ENCODE results near the gene PRSS57.

DNA sequence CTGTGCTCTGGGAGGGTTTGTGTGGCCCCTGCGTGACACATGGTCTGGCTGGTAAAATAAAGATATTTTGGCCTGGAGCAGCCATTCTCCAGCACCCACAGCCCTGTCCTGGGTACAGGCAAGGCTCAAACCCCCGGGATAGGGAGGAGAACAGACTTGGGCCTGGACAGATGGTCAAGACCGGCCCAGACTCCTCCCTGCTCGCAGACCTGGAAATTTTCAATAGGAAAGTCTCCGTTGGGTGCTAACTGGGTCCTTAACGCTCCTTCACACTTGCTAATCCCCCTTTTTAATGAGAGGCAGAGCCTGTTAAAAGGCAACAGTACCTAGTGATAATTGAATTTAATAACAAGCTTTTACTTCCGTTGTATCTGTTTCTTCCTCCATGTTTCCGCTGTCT lies 16.0 kb upstream of the PRSS57 start:
- TF ChIP-seq, protein P1, sequence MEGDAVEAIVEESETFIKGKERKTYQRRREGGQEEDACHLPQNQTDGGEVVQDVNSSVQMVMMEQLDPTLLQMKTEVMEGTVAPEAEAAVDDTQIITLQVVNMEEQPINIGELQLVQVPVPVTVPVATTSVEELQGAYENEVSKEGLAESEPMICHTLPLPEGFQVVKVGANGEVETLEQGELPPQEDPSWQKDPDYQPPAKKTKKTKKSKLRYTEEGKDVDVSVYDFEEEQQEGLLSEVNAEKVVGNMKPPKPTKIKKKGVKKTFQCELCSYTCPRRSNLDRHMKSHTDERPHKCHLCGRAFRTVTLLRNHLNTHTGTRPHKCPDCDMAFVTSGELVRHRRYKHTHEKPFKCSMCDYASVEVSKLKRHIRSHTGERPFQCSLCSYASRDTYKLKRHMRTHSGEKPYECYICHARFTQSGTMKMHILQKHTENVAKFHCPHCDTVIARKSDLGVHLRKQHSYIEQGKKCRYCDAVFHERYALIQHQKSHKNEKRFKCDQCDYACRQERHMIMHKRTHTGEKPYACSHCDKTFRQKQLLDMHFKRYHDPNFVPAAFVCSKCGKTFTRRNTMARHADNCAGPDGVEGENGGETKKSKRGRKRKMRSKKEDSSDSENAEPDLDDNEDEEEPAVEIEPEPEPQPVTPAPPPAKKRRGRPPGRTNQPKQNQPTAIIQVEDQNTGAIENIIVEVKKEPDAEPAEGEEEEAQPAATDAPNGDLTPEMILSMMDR (conservative IDR thresholded peaks at IDR 0.05 in 1 of 2, IDR thresholded peaks at IDR 0.05 in 1 of 2; ENCODE audit: extremely low read depth in 1 of 2, insufficient read depth in 1 of 2, low read depth in 1 of 2, low read length in 2 of 2): no peak
- TF ChIP-seq EZH2 (IDR thresholded peaks at IDR 0.05; ENCODE audit: borderline replicate concordance, low read length): no peak

All from mammary epithelial cell (primary cell).